Stimulated activated CD4-positive, alpha-beta T cell treated with anti-CD3 and anti-CD28 coated beads, Interleukin-12 subunit alpha, Interleukin-12 subunit beta, amount 100 ng/mL, for 48 hours (primary cell): ENCODE results near the gene DBH.

Experiments
- DNase-seq, 3 donors: peaks; one replicate each; pipeline ENCODE4 v3.0.0-alpha.2; 2020; ENCODE audit warnings: low read depth in 2 of 3, low spot score in 1 of 3

Gene DBH

DNA sequence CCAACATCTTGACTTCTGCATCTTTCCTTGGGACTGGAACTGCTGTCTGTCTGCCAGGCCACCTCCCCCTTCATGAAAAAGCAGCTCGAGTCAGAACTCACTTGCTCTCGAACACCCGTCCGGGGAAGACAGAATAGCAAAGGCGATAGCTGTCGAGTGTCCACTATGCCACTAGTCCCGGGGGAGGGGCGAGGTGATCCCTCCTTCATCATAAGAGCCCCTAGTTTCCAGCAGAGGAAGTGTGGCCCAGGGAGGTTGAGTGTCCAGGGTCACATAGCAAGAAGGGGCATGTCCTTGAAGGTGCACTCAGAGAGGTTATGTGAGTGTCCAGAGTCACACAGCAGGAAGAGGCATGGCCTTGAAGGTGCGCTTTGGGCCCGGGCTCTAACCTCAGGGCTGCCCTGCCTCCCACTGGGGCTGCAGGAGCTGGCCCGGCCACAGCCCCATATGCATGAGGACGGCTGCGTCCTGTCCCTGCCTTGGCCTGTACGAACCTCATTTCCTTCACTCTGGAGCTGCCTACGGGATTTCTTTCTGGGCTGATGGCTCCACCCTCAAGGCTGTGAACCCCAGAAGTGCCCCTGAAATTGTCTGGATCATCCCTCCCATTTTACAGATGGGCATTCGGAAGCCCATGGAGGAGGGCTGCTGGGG lies 6.7 kb downstream of the DBH start:
- no peak for DNase-seq

DNA sequence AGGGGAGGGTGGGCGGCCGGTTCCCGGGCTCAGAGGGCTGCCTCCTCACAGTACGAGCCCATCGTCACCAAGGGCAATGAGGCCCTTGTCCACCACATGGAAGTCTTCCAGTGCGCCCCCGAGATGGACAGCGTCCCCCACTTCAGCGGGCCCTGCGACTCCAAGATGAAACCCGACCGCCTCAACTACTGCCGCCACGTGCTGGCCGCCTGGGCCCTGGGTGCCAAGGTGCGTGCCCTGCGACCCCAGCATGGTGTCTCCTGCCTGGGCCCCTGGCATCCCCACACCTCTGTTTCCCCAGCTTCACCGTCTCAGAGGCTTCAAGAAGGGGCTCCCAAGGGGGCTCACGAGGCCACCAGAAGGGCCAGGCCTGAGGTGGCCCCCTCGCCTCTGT lies 7.2 kb downstream of the DBH start:
- no peak for DNase-seq

- DNase-seq = no peak
Measured at GRCh38 chr9:133643978-133644760, 8.0 kb downstream of the DBH start.

DNA sequence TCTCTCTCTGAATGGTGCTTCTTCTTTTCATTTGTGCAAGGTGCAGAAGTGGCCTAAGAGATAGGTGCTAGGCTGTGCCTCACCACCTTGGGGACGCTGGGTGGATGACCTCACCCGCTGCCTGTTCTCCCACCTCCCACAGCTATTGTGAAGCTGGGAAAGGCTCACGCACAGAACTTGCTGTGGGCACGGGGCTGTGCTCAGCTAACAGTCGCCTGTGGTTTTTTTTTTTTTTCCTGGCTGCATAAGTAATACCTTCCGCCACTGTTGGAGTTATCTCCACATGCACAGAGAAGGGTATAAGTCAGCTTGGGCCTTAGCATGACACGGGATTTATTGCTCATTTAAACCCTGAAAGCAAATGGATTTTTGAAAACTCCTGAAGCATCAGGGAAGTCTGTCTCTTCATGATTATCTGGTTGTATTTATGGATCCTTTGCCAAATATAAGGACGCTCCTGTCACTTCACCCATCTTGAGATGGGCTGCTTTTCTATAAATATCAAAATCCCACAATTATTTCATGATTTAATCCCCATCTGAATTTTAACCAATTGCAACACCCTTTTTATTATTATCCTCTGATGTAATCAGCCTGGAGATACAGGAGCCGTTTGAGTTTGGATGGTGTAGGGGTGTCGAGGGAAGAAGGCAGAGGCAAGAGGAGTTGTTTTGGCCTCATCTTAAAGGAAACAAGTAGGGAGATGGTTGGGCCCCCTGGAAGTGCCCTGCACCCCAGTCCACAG lies 9.0 kb downstream of the DBH start:
- no peak for DNase-seq

DNA sequence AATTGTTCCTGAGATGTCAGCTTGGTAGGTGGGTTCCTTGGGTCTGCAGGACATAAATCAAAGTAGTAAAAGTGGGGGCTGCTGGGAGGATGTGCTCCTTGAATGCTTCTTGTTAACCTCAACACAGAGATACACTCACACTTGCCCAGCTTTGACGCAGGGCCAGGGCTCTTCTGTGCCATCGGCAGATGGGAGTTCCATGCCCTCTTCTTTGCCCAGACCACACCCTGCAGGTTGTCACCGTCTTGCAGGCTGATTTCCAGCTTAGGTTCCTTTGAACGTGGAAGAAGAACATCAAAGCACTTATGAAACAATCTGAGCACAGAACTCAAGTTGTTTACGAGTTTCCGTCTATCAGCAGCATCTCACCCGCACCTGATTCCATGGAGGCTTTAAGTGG lies 11.0 kb downstream of the DBH start:
- no peak for DNase-seq

GRCh38 chr9:133647765-133648469 lies 11.8 kb downstream of the DBH start:
- no peak for DNase-seq

DNA sequence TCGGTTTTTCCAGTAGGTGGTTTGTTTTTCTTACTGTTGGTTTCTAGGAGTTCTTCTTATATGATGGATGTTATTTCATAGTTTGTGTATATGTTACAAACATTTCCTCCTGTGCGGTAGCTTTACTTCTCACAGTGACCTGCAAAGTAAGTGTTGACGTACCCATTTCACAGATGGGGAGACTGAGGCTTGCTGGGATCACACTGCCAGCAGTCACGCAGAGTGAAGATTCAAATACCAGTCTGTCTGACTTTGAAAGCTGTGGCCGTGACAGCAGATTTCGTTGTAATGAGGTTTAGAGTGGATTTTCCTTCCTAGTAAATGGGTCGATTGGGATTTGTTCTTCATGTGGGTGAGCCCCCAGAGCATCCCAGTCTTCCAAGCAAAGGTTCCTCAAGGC lies 13.0 kb downstream of the DBH start:
- DNase-seq = no peak

- DNase-seq = no peak
Measured at GRCh38 chr9:133650026-133650425, 13.9 kb downstream of the DBH start.

- no peak for DNase-seq
Measured at GRCh38 chr9:133653638-133654037, 17.5 kb downstream of the DBH start.

GRCh38 chr9:133654736-133655657 lies 18.8 kb downstream of the DBH start:
- no peak for DNase-seq

DNA sequence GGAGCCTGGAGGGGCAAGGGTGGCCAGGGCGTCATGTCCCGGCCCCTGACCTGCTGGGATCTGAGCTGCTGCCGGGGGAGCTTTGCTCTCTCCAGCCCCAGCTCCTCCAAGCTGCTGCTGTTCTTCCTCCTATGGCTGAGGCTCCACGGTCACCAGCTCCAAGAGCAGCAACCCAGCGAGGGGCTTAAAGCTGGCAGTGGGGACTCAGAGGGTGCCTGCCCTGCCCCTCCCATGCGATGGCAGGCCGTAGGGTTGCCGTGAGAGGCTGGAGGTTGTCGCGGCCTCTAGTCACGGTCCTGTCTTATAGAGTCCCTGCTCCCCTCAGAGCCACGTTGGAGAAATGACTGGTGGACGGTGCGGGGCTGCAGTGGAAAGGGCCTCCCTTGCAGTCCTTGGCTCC lies 19.5 kb downstream of the DBH start:
- no peak for DNase-seq

- DNase-seq = no peak
Measured at GRCh38 chr9:133656211-133657119, 20.3 kb downstream of the DBH start.

DNA sequence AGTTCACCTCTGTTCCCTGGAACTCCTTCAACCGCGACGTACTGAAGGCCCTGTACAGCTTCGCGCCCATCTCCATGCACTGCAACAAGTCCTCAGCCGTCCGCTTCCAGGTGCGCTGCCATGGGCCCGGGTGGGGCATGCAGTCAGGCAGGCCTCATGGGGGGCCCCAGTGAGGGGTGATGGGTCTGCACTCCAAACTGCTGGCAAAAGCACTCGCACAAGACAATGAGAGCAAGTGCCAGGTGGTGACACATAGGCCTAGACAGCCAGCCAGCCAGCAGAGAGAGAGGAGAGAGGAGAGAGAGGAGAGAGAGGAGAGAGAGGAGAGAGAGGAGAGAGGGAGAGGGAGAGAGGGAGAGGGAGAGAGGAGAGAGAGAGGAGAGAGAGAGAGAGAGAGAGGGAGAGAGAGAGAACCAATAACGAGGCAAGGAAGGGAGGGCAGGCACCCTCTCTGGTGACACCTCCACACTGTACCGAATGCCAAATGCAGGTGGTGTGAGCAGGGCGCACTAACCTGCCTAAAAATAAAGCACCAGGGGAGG lies 21.0 kb downstream of the DBH start:
- no peak for DNase-seq

DNA sequence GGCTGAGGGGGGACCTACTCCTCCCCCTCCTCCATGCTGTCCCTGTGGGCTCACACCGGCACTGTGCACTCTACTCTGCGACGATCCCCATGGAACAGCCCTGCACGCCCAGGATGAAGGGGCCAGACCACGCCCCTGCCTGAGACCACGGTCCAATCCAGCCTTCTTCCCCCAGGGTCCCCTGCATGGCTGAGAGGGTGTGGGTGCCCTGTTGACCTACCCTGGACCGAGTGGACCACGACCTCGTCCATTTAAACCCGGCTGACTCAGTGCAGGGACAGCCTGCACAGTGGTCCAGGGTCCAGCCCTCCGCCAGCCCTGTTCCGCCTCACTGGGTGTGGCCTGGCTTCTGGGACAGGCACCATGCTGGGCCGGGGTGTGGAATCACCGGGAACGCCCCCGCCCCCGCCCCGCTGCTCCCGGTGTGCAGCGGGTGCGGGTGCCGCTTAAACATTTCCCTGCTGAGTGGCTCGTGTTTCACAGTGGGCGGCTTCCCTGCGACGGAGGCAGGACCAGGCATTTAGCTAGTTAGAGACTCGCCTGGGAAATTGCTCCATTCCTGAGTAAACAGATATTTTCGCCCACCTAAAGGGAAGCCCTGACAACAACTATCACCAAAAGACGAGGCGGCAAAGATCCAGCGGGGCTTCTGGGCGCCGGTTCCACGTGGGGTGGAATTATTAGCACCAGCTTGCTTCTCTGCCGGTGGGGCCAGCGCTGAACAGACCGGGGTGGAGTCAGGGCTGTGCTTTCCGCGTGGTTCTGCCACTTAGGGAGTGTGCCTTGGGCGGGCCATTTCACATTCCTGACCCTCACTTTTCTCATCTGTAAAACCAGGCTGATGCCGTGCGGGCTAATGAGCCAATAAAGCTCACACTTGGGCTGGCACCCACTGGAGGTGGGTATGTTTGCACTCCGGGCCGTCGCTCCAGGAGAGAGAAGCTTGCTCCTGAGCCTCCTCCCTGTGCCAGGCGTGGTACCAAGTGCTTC lies 22.6 kb downstream of the DBH start:
- DNase-seq = peak in 1 of 3 donors; percentile 17

GRCh38 chr9:133659516-133659915 lies 23.4 kb downstream of the DBH start:
- DNase-seq = no peak

GRCh38 chr9:133661846-133662540 lies 25.8 kb downstream of the DBH start:
- no peak for DNase-seq
